ENCODE results near the gene RAPGEF4. TPM values are rescaled to one million over a fixed set of nuclear protein-coding genes. Genes with fewer than 3 reads are reported as not detected.
A peak's percentile ranks its signal among the peaks of the same experiment; 100 is the strongest.

RAPGEF4 gene
- total RNA-seq, 4 donors from 2014 or later, result 3.6 to 12.0 (median 6.7) TPM

DNA sequence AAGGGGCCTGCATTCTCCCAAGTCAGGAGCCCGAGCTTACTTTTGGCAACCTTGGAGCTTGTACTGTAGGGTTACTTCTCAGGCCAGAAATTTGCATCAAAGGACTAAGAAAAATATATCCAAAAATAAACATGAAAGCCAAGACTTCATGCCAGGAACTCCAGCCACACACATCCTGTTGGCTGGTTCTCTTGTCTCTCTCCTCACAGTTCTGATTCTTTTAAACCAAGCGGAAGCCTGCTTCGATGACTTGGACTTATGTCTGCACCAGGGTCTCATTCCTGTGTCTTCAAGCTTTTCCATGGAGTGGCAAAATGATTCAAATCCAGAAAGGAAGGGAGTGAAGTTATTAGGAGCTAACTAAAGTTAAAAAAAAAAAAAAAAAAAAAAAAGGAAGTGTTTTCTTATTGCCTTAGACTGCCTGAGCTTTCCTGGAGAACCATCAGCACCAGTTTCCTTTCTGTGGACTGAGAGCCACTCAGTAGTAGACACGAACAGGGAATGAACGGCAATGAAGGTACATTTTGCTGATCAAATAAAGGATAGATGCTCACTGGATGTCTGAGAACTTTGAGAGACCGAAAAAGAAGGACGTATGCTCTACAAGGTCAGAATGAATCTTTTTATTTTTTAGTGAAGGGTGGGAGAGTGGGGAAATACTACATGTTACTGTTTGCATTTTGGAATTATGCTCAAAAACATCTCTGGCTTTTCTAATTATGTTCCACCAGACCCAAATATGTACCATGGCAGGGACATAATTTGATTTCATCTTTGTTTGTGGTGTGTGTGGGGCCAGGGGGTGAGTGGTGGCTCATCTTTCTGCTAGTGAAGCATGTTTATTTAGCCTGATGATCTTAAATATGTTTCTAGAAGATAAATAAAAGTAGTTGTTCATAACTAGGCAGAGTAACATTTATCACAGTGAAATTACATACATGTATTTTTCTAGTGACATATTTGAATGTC is 86.0 kb downstream of the RAPGEF4 start:
- H3K4me1 ChIP-seq, result no peaks in the 10 kb centered on the region
- 75 to 76% methylated on average over 7 of the region's 7 CpGs for WGBS, 2 donors
- no peaks in the 10 kb centered on the region for H3K27me3 ChIP-seq
- no peaks in the 10 kb centered on the region for H3K36me3 ChIP-seq
- peak overlapping the region in 1 of 4 donors; percentile 22 for H3K4me3 ChIP-seq
- TF ChIP-seq POLR2A (IDR thresholded peaks at IDR 0.05), result no peak
- peak in 1 of 2 donors; percentile 54 for TF ChIP-seq EP300 (IDR thresholded peaks at IDR 0.05)
- DNase-seq (ENCODE audit: low spot score in 2 of 2), result no peak
- H3K9me3 ChIP-seq, result no peaks in the 10 kb centered on the region
- peak overlapping the region in 2 of 4 donors; percentile 51 to 63 for H3K27ac ChIP-seq

DNA sequence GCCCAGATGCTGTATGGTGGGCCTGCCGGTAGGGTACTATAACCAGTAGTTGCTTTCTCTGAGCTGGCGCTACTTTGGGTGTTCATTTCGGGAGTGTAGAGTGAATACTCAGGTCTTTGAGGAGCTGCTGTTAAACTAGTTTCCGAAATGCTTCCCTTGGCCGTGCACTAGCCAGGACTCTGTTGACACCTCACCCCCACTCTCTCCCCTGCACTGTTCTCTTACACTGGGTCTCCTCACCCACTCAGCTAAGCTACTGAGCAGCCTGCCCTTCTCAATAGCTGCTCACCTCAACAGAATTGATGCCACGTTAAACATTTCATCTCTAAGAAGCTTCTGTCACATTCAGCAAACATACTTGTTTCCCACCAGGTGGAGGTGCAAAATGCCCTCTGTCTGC is 86.9 kb downstream of the RAPGEF4 start:
- peak overlapping the region in 1 of 4 donors; percentile 51 for H3K27ac ChIP-seq
- peak overlapping the region in 1 of 4 donors; percentile 22 for H3K4me3 ChIP-seq

GRCh38 chr2:172823261-172823850 is 87.7 kb downstream of the RAPGEF4 start:
- peak overlapping the region in 1 of 4 donors; percentile 51 for H3K27ac ChIP-seq

More for the DNA sequence above, 86.9 kb downstream of the RAPGEF4 start:
- Histone ChIP-seq H3K27me3 (no peaks in the 10 kb centered on the region), H3K36me3 (no peaks in the 10 kb centered on the region), H3K9me3 (no peaks in the 10 kb centered on the region), H3K4me1 (no peaks in the 10 kb centered on the region)
- TF ChIP-seq POLR2A (IDR thresholded peaks at IDR 0.05), result no peak
- WGBS, 2 donors, result 86 to 90% methylated on average over 6 of the region's 6 CpGs
- no peak for DNase-seq (ENCODE audit: low spot score in 2 of 2)

GRCh38 chr2:172826522-172826921 is 90.9 kb downstream of the RAPGEF4 start:
- 94 to 95% methylated on average over 3 of the region's 3 CpGs for WGBS, 2 donors
- no peaks in the 10 kb centered on the region for H3K27me3 ChIP-seq
- H3K4me3 ChIP-seq, result no peak overlapping the region
- H3K36me3 ChIP-seq, result no peaks in the 10 kb centered on the region
- H3K9me3 ChIP-seq, result no peaks in the 10 kb centered on the region
- H3K4me1 ChIP-seq, result no peaks in the 10 kb centered on the region
- no peak for DNase-seq (ENCODE audit: low spot score in 2 of 2)
- H3K27ac ChIP-seq, result no peak overlapping the region
- TF ChIP-seq, protein P1, sequence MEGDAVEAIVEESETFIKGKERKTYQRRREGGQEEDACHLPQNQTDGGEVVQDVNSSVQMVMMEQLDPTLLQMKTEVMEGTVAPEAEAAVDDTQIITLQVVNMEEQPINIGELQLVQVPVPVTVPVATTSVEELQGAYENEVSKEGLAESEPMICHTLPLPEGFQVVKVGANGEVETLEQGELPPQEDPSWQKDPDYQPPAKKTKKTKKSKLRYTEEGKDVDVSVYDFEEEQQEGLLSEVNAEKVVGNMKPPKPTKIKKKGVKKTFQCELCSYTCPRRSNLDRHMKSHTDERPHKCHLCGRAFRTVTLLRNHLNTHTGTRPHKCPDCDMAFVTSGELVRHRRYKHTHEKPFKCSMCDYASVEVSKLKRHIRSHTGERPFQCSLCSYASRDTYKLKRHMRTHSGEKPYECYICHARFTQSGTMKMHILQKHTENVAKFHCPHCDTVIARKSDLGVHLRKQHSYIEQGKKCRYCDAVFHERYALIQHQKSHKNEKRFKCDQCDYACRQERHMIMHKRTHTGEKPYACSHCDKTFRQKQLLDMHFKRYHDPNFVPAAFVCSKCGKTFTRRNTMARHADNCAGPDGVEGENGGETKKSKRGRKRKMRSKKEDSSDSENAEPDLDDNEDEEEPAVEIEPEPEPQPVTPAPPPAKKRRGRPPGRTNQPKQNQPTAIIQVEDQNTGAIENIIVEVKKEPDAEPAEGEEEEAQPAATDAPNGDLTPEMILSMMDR (IDR thresholded peaks at IDR 0.05), result no peak
- no peak for TF ChIP-seq POLR2A (IDR thresholded peaks at IDR 0.05)
- TF ChIP-seq EP300 (IDR thresholded peaks at IDR 0.05), result no peak

More at GRCh38 chr2:172823261-172823850, 87.7 kb downstream of the RAPGEF4 start:
- no peak for DNase-seq (ENCODE audit: low spot score in 2 of 2)
- H3K9me3 ChIP-seq, result no peaks in the 10 kb centered on the region
- peak overlapping the region in 1 of 4 donors; percentile 22 for H3K4me3 ChIP-seq
- no peaks in the 10 kb centered on the region for H3K27me3 ChIP-seq
- WGBS, 2 donors, result 62 to 63% methylated on average over 7 of the region's 7 CpGs
- no peak for TF ChIP-seq EP300 (IDR thresholded peaks at IDR 0.05)
- TF ChIP-seq, protein P1 (IDR thresholded peaks at IDR 0.05), result no peak
- TF ChIP-seq POLR2A (IDR thresholded peaks at IDR 0.05), result no peak
- no peaks in the 10 kb centered on the region for H3K4me1 ChIP-seq
- no peaks in the 10 kb centered on the region for H3K36me3 ChIP-seq

DNA sequence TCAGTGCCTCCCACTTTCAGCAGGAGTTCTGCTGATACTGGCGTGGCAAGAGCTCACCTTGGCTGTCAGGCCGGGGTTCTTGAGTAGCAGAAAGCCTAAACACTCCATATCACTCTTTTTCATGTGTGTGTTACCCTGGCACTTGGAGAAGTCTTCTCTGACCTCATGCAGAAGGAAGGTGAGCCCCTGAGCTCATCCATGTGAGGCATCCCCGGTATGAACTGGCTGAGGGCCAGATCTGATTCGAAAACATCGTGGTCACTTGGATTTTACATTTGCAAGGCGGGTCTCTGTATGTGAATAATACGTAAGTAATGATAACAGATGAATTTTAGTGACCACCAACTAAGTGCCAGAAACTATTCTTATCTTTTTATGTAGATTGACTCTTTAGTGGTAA is 93.6 kb downstream of the RAPGEF4 start:
- no peaks in the 10 kb centered on the region for H3K27me3 ChIP-seq
- no peaks in the 10 kb centered on the region for H3K9me3 ChIP-seq
- no peaks in the 10 kb centered on the region for H3K36me3 ChIP-seq
- no peak for DNase-seq (ENCODE audit: low spot score in 2 of 2)
- no peak overlapping the region for H3K27ac ChIP-seq
- 82 to 83% methylated on average over 7 of the region's 7 CpGs for WGBS, 2 donors
- H3K4me1 ChIP-seq, result peaks cover 0 to 9% (median 0%) of the 10 kb centered on the region in 4 donors
- TF ChIP-seq, protein P1 (IDR thresholded peaks at IDR 0.05), result no peak
- TF ChIP-seq POLR2A (IDR thresholded peaks at IDR 0.05), result no peak
- no peak overlapping the region for H3K4me3 ChIP-seq

- DNase-seq (ENCODE audit: low spot score in 2 of 2), result no peak
- TF ChIP-seq, protein P1 (IDR thresholded peaks at IDR 0.05), result no peak
- TF ChIP-seq POLR2A (IDR thresholded peaks at IDR 0.05) (no peak), EP300 (IDR thresholded peaks at IDR 0.05) (no peak)
- Histone ChIP-seq H3K9me3 (no peaks in the 10 kb centered on the region), H3K27me3 (no peaks in the 10 kb centered on the region), H3K27ac (no peak overlapping the region), H3K4me1 (peaks cover 0 to 11% (median 0%) of the 10 kb centered on the region in 4 donors), H3K36me3 (no peaks in the 10 kb centered on the region), H3K4me3 (no peak overlapping the region)
- 85 to 92% methylated on average over 4 of the region's 4 CpGs for WGBS, 2 donors
Observed at GRCh38 chr2:172830482-172830881, 94.8 kb downstream of the RAPGEF4 start.

Measured in tibial nerve (tissue), 4 donors.